ENCODE results near the gene GTF3C2. TPM values are rescaled to one million over a fixed set of nuclear protein-coding genes. Genes with fewer than 3 reads are reported as not detected.

The GTF3C2 gene
- total and polyA plus RNA-seq, 2 of the 13 experiments (the other 11 are each of a cell fraction or from before 2014, with no cell fraction given), result 77.5 to 130 TPM

DNA sequence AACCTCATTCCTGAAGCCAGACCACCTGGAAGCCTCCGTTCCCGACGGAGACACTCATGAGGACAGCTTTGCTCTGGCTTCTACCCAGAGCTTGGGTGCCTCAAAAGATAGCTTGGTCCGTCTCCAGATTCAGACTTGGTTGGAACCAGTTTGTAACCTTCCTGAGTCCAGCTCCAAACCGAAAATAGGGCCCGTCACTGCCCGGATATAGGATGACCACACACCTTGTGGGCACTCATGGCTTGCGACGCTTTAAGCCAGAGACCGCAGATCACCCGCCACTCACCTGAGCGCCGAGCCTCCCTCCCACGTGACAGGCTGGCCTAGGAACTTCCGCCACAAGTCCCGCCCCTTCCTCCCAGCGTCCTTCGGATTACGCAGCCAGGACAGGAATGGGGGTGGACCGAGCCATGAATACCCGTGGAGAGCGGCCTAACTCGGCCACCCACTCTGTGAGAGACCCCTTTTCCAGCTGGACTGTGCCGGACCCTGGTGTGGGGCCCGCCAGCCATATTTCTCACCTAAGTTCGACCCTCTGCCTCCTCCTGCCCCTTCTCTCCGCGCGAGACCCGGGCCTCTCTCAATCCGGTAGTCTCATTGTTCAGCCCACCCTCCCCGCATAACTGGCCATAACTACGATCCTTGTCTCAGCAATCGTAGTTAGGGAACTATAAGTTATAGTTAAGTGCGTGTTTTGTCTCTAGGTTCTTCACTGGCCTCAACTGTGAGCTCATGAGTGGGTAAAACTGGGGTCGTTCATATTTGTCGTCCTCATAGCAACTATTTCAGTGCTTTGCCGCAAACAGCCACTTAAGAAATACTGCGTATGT is 33.6 kb downstream of the GTF3C2 start, which contains the start of gene MPV17 (continued):
- TF ChIP-seq ZNF552 (CRISPR knock-in tag; IDR thresholded peaks at IDR 0.05; ENCODE audit: borderline replicate concordance), result no peak; the same call in 1 of the 2 replicates
- TF ChIP-seq, protein P1, sequence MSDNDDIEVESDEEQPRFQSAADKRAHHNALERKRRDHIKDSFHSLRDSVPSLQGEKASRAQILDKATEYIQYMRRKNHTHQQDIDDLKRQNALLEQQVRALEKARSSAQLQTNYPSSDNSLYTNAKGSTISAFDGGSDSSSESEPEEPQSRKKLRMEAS (IDR thresholded peaks at IDR 0.05), result peak; percentile 97
- TF ChIP-seq ZNF678 (CRISPR knock-in tag; IDR thresholded peaks at IDR 0.05), result peak; percentile 90; the same call in 1 of the 2 replicates
- TF ChIP-seq, protein P2, sequence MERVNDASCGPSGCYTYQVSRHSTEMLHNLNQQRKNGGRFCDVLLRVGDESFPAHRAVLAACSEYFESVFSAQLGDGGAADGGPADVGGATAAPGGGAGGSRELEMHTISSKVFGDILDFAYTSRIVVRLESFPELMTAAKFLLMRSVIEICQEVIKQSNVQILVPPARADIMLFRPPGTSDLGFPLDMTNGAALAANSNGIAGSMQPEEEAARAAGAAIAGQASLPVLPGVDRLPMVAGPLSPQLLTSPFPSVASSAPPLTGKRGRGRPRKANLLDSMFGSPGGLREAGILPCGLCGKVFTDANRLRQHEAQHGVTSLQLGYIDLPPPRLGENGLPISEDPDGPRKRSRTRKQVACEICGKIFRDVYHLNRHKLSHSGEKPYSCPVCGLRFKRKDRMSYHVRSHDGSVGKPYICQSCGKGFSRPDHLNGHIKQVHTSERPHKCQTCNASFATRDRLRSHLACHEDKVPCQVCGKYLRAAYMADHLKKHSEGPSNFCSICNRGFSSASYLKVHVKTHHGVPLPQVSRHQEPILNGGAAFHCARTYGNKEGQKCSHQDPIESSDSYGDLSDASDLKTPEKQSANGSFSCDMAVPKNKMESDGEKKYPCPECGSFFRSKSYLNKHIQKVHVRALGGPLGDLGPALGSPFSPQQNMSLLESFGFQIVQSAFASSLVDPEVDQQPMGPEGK (CRISPR knock-in tag; IDR thresholded peaks at IDR 0.05), result peak; percentile 57; the same call in 1 of the 2 replicates
- peak; percentile 80 for TF ChIP-seq ZNF749 (CRISPR knock-in tag; IDR thresholded peaks at IDR 0.05; ENCODE audit: borderline replicate concordance)
- peak; percentile 63; the same call in 1 of the 2 replicates for TF ChIP-seq ZNF790 (CRISPR knock-in tag; IDR thresholded peaks at IDR 0.05; ENCODE audit: borderline replicate concordance)
- no peak for TF ChIP-seq NBN (conservative IDR thresholded peaks at IDR 0.05)
- TF ChIP-seq, protein P3, sequence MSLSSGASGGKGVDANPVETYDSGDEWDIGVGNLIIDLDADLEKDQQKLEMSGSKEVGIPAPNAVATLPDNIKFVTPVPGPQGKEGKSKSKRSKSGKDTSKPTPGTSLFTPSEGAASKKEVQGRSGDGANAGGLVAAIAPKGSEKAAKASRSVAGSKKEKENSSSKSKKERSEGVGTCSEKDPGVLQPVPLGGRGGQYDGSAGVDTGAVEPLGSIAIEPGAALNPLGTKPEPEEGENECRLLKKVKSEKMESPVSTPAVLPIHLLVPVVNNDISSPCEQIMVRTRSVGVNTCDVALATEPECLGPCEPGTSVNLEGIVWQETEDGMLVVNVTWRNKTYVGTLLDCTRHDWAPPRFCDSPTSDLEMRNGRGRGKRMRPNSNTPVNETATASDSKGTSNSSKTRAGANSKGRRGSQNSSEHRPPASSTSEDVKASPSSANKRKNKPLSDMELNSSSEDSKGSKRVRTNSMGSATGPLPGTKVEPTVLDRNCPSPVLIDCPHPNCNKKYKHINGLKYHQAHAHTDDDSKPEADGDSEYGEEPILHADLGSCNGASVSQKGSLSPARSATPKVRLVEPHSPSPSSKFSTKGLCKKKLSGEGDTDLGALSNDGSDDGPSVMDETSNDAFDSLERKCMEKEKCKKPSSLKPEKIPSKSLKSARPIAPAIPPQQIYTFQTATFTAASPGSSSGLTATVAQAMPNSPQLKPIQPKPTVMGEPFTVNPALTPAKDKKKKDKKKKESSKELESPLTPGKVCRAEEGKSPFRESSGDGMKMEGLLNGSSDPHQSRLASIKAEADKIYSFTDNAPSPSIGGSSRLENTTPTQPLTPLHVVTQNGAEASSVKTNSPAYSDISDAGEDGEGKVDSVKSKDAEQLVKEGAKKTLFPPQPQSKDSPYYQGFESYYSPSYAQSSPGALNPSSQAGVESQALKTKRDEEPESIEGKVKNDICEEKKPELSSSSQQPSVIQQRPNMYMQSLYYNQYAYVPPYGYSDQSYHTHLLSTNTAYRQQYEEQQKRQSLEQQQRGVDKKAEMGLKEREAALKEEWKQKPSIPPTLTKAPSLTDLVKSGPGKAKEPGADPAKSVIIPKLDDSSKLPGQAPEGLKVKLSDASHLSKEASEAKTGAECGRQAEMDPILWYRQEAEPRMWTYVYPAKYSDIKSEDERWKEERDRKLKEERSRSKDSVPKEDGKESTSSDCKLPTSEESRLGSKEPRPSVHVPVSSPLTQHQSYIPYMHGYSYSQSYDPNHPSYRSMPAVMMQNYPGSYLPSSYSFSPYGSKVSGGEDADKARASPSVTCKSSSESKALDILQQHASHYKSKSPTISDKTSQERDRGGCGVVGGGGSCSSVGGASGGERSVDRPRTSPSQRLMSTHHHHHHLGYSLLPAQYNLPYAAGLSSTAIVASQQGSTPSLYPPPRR (CRISPR knock-in tag; IDR thresholded peaks at IDR 0.05; ENCODE audit: borderline replicate concordance), result 0 out of 2 replicates have a peak, but pooled peaks have one; percentile 37
- TF ChIP-seq, protein P4, sequence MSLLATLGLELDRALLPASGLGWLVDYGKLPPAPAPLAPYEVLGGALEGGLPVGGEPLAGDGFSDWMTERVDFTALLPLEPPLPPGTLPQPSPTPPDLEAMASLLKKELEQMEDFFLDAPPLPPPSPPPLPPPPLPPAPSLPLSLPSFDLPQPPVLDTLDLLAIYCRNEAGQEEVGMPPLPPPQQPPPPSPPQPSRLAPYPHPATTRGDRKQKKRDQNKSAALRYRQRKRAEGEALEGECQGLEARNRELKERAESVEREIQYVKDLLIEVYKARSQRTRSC (CRISPR knock-in tag; IDR thresholded peaks at IDR 0.05; ENCODE audit: low read depth), result no peak
- TF ChIP-seq, protein P5, sequence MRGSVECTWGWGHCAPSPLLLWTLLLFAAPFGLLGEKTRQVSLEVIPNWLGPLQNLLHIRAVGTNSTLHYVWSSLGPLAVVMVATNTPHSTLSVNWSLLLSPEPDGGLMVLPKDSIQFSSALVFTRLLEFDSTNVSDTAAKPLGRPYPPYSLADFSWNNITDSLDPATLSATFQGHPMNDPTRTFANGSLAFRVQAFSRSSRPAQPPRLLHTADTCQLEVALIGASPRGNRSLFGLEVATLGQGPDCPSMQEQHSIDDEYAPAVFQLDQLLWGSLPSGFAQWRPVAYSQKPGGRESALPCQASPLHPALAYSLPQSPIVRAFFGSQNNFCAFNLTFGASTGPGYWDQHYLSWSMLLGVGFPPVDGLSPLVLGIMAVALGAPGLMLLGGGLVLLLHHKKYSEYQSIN (CRISPR knock-in tag; IDR thresholded peaks at IDR 0.05; ENCODE audit: borderline replicate concordance), result no peak
- no peak for TF ChIP-seq ZNF550 (CRISPR knock-in tag; IDR thresholded peaks at IDR 0.05; ENCODE audit: borderline replicate concordance)
- peak; percentile 15 for TF ChIP-seq STAG1 (CRISPR knock-in tag; IDR thresholded peaks at IDR 0.05)
- peak; percentile 87; the same call in 1 of the 2 replicates for TF ChIP-seq ZNF547 (CRISPR knock-in tag; IDR thresholded peaks at IDR 0.05)
- TF ChIP-seq ASH2L (IDR thresholded peaks at IDR 0.05; ENCODE audit: insufficient read length, low read depth, low read length), result peak; percentile 95
- TF ChIP-seq HNRNPL (IDR thresholded peaks at IDR 0.05; ENCODE audit: low read depth, low read length), result peak; percentile 63; the same call in 1 of the 2 replicates
- peak; percentile 57 for TF ChIP-seq SIX4 (CRISPR knock-in tag; IDR thresholded peaks at IDR 0.05)
- TF ChIP-seq FOXC1 (CRISPR knock-in tag; IDR thresholded peaks at IDR 0.05; ENCODE audit: borderline replicate concordance), result peak; percentile 95; the same call in 1 of the 2 replicates
- TF ChIP-seq, protein P6, sequence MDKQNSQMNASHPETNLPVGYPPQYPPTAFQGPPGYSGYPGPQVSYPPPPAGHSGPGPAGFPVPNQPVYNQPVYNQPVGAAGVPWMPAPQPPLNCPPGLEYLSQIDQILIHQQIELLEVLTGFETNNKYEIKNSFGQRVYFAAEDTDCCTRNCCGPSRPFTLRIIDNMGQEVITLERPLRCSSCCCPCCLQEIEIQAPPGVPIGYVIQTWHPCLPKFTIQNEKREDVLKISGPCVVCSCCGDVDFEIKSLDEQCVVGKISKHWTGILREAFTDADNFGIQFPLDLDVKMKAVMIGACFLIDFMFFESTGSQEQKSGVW (CRISPR knock-in tag; IDR thresholded peaks at IDR 0.05; ENCODE audit: borderline replicate concordance), result no peak
